Kidney epithelial cell (primary cell): ENCODE data around the gene TBC1D14. TPM values are rescaled to one million over a fixed set of nuclear protein-coding genes. Genes with fewer than 3 reads are reported as not detected.
A peak's percentile ranks its signal among the peaks of the same experiment; 100 is the strongest.

ENCODE experiments used
- DNase-seq: peaks from one replicate; pipeline ENCODE4 v3.0.0-alpha.2; 2010; ENCODE audit warnings: low read depth
- H3K27me3 ChIP-seq: 2 replicates; pipeline ENCODE4 v1.6.0; 2011; ENCODE audit warnings: low read length; ENCODE audit not compliant: control insufficient read depth, insufficient read depth
- H3K36me3 ChIP-seq: 2 replicates; pipeline ENCODE4 v1.5.1; 2011; ENCODE audit warnings: low read length; ENCODE audit not compliant: control insufficient read depth, insufficient read depth
- H3K4me3 ChIP-seq: 2 replicates; pipeline ENCODE4 v1.5.1; 2011; ENCODE audit warnings: low read depth, mild to moderate bottlenecking, control low read depth, low read length
- CTCF ChIP-seq: IDR thresholded peaks from 2 replicates; pipeline ENCODE4 v1.5.1; 2011; ENCODE audit warnings: mild to moderate bottlenecking, moderate library complexity, low read length, control low read depth, inconsistent platforms; ENCODE audit not compliant: insufficient read depth, poor library complexity, severe bottlenecking
- total RNA-seq: library from RNA; depleted of rRNA; stranded (reverse); fragments of >200 nt; gene quantifications from 2 replicates; pipeline ENCODE4 v1.2.3, GENCODE V29; 2015

The TBC1D14 gene
- total RNA-seq, 1 donor from 2014 or later, result 52.8 TPM

GRCh38 chr4:7070729-7071511 is 161.3 kb downstream of the TBC1D14 start:
- Histone ChIP-seq H3K36me3 (no peaks in the 10 kb centered on the region), H3K4me3 (no peak overlapping the region), H3K27me3 (peaks cover 2% of the 10 kb centered on the region)
- no peak for DNase-seq
- TF ChIP-seq CTCF, result peak; percentile 95

GRCh38 chr4:7073059-7073458 is 163.4 kb downstream of the TBC1D14 start:
- no peaks in the 10 kb centered on the region for H3K36me3 ChIP-seq
- no peak for DNase-seq
- peaks cover 2% of the 10 kb centered on the region for H3K27me3 ChIP-seq
- no peak for TF ChIP-seq CTCF
- no peak overlapping the region for H3K4me3 ChIP-seq

DNA sequence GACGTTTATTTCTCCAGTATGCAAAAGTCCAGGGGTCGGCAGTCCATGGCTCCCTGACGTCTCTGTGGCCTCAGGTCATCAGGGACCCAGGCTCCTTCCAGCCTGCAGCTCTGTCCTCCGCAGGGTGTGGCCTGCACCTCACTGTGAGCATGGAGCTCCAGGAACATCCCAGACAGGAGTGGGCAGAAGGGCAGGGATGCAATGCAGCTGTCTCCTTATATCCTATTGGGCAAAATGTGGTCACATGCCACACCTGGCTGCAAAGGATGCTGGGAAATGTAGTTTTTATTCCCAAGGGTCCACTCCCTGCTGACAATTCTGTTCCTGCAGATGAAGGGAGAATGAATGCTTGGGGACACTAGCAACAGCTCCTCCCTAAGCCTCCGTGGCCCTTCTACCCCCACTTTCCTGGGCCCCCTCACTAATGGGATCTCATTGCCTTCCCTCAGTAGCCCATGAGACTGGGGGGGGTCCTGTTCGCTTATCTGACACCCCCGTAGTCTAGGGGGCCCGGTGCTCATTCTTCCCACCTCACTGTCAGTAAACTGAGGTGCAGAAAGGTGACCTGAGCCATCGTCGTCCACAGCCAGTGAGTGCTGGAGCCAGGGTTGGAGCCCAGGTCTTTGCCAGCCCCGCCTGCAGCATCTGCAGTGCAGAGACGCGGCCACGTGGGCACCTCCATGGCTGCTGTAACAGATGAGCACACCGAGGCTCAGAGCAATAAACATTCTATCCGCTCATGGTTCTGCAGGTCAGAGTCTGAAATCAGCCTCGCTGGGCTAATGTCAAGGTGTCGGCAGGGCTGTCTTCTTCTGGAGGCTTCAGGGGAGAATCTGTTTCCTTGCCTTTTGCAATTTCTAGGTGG is 164.1 kb downstream of the TBC1D14 start:
- no peak for TF ChIP-seq CTCF
- DNase-seq, result no peak
- no peak overlapping the region for H3K4me3 ChIP-seq
- no peaks in the 10 kb centered on the region for H3K36me3 ChIP-seq
- H3K27me3 ChIP-seq, result peaks cover 2% of the 10 kb centered on the region

- H3K4me3 ChIP-seq, result no peak overlapping the region
- TF ChIP-seq CTCF, result no peak
- H3K27me3 ChIP-seq, result peaks cover 2% of the 10 kb centered on the region
- no peak for DNase-seq
- H3K36me3 ChIP-seq, result no peaks in the 10 kb centered on the region
These were observed 164.8 kb downstream of the TBC1D14 start for GRCh38 chr4:7074426-7074825.

- H3K36me3 ChIP-seq, result no peaks in the 10 kb centered on the region
These were observed 166.5 kb downstream of the TBC1D14 start for GRCh38 chr4:7075962-7076695.

More at GRCh38 chr4:7075962-7076695, 166.5 kb downstream of the TBC1D14 start:
- Histone ChIP-seq H3K27me3 (peaks cover 2% of the 10 kb centered on the region), H3K4me3 (no peak overlapping the region)
- DNase-seq, result no peak
- TF ChIP-seq CTCF, result no peak
